HepG2 (cell line): Measurements from ENCODE around the gene SPRYD3. TPM values are rescaled to one million over a fixed set of nuclear protein-coding genes. Genes with fewer than 3 reads are reported as not detected.

Experiments
- ATAC-seq: fragments of 200-7000 bp; cut with Tn5 transposase; 3 replicates; pipeline ENCODE4 v1.9.1; 2020; ENCODE audit warnings: mild to moderate bottlenecking, moderate library complexity
- BruUV-seq: library from RNA; stranded (reverse); fragments of 400-500 nt; replicated peaks from 2 replicates; lab custom pipeline; 2021; lab: Mats Ljungman, UMichigan
- CTCF ChIA-PET: fragments of 300-600 bp; formaldehyde crosslinking; extraction: SDS; loops from one replicate; lab custom pipeline; 2021; ENCODE audit warnings: low total read pairs, inconsistent platforms, low intra/inter-chr PET ratio; lab: Yijun Ruan, JAX
- POLR2A ChIA-PET: fragments of 350-600 bp; sonication (Branson Sonifier 250); formaldehyde crosslinking; loops from one replicate; lab custom pipeline; 2020; ENCODE audit warnings: antibody characterized with exemption, inconsistent platforms; lab: Yijun Ruan, JAX
- DNase-seq: peaks from one replicate; pipeline ENCODE4 v3.0.0-alpha.2; 2015; ENCODE audit warnings: low spot score
- FAIRE-seq: peaks from 3 replicates; lab custom pipeline; 2011; peaks lifted over from hg19 to GRCh38; lab: Jason Lieb, UNC
- H2AFZ ChIP-seq: one replicate; pipeline ENCODE4 v1.6.1; 2011; ENCODE audit warnings: low read length, inconsistent platforms
- H3K27ac ChIP-seq: fragments of 300-600 bp; 3 replicates; pipeline ENCODE4 v1.8.0; 2011; ENCODE audit warnings: mixed run types, mild to moderate bottlenecking, mixed read lengths, low read length, inconsistent platforms; ENCODE audit not compliant: insufficient read depth; ENCODE audit errors: extremely low read length
- H3K27me3 ChIP-seq, 2 experiments: fragments of 200-600 bp in 1 of 2; 2 replicates in 1 of 2; 3 replicates in 1 of 2; pipeline versions ENCODE4 v1.6.0 to v1.8.0; 2011; ENCODE audit warnings: low read length in 2 of 2, mild to moderate bottlenecking in 2 of 2, moderate library complexity in 2 of 2, inconsistent platforms in 1 of 2; ENCODE audit not compliant: insufficient read depth in 2 of 2, control insufficient read depth in 1 of 2
- H3K36me3 ChIP-seq, 2 experiments: fragments of 200-600 bp in 1 of 2; replicated peaks in 1 of 2; 2 replicates in 1 of 2; 3 replicates in 1 of 2; pipeline versions ENCODE4 v1.5.1 to v1.8.0; 2011; ENCODE audit warnings: low read length in 2 of 2, inconsistent platforms in 1 of 2; ENCODE audit not compliant: insufficient read depth in 2 of 2, control insufficient read depth in 1 of 2
- H3K4me1 ChIP-seq: 2 replicates; pipeline ENCODE4 v1.5.1; 2012; ENCODE audit warnings: low read length, inconsistent platforms; ENCODE audit not compliant: insufficient read depth
- H3K4me2 ChIP-seq: 2 replicates; pipeline ENCODE4 v1.6.0; 2011; ENCODE audit warnings: low read depth, low read length, inconsistent platforms
- H3K4me3 ChIP-seq, 3 experiments: fragments of 200-600 bp in 1 of 3; sonication (generic), shearing (Covaris generic) in 1 of 3; replicated peaks in 1 of 3; 2 replicates each; pipeline ENCODE4 v1.5.1; 2011 to 2016; ENCODE audit warnings: low read length in 3 of 3, inconsistent platforms in 2 of 3, low read depth in 2 of 3, mild to moderate bottlenecking in 2 of 3, control low read depth in 1 of 3, mixed read lengths in 1 of 3; ENCODE audit not compliant: insufficient read depth in 1 of 3
- H3K79me2 ChIP-seq: one replicate; pipeline ENCODE4 v1.6.1; 2011; ENCODE audit warnings: low read length, inconsistent platforms; ENCODE audit not compliant: insufficient read depth
- H3K9ac ChIP-seq: 2 replicates; pipeline ENCODE4 v1.6.0; 2011; ENCODE audit warnings: mild to moderate bottlenecking, low read depth, low read length, inconsistent platforms; ENCODE audit not compliant: insufficient read depth
- H3K9me3 ChIP-seq: 2 replicates; pipeline ENCODE4 v1.5.1; 2012; ENCODE audit warnings: mild to moderate bottlenecking, low read length
- H4K20me1 ChIP-seq: 2 replicates; pipeline ENCODE4 v1.6.0; 2011; ENCODE audit warnings: inconsistent platforms, mild to moderate bottlenecking, low read length, moderate library complexity; ENCODE audit not compliant: insufficient read depth
- GFI1 ChIP-seq: sonication (generic); formaldehyde crosslinking; IDR thresholded peaks from 2 replicates; pipeline ENCODE4 v1.5.0; 2020; ENCODE audit warnings: missing genetic modification reagents, mild to moderate bottlenecking, borderline replicate concordance
- MXI1 ChIP-seq: IDR thresholded peaks from 3 replicates; pipeline ENCODE4 v1.6.1; 2012; ENCODE audit warnings: low read depth, low read length, inconsistent platforms, borderline replicate concordance
- NONO ChIP-seq, 2 experiments: fragments of 450-650 bp in 1 of 2; sonication (generic) in 1 of 2; formaldehyde crosslinking in 1 of 2; IDR thresholded peaks in 1 of 2; conservative IDR thresholded peaks in 1 of 2; 2 replicates each; pipeline versions ENCODE4 v1.6.1 to v1.8.0; 2017 to 2022; ENCODE audit warnings: mild to moderate bottlenecking in 1 of 2, missing genetic modification reagents in 1 of 2, moderate library complexity in 1 of 2
- PHF21A ChIP-seq: sonication (generic); formaldehyde crosslinking; IDR thresholded peaks from 2 replicates; pipeline ENCODE4 v1.5.0; 2020; ENCODE audit warnings: mild to moderate bottlenecking, missing genetic modification reagents
- SMAD1 ChIP-seq: sonication (generic); formaldehyde crosslinking; IDR thresholded peaks from 2 replicates; pipeline ENCODE4 v1.4.0; 2020; ENCODE audit warnings: missing genetic modification reagents, low read depth, mild to moderate bottlenecking, borderline replicate concordance
- WGBS: methylation state at CpG from one replicate; pipeline ENCODE4 v1.1.6; 2017; ENCODE audit warnings: low lambda C conversion rate; 5-methylcytosine and 5-hydroxymethylcytosine counted together
- in situ Hi-C: cut with HindIII; loops from 2 replicates; pipeline ENCODE4 v1.10.0; 2017; ENCODE audit warnings: low pct_unique_long_range_greater_than_20kb; ENCODE audit not compliant: extremely low pct_ligation_motif_present
- intact Hi-C: fragments of 100-400 bp; cut with micrococcal nuclease; formaldehyde crosslinking; loops from one replicate; pipeline ENCODE4 v1.10.0; 2022; ENCODE audit not compliant: unreplicated experiment
- polyA plus RNA-seq, 8 experiments: library from polyadenylated mRNA; depleted of rRNA in 3 of 8; stranded (reverse) in 7 of 8; unstranded in 1 of 8; fragments of >200 nt; fragmentation: Illumina TruSeq in 4 of 8; extraction: Trizol in 4 of 8; gene quantifications; 2 replicates each; pipeline versions ENCODE4 v1.2.1 to v1.2.3, GENCODE V29; 2011 to 2016; ENCODE audit warnings: low read depth in 4 of 8, missing spikeins in 1 of 8, mixed read lengths in 1 of 8; ENCODE audit not compliant: insufficient read depth in 1 of 8
- total RNA-seq, 5 experiments: library from RNA; depleted of rRNA; stranded (reverse); fragments of >200 nt; fragmentation: Illumina TruSeq; extraction: Trizol; gene quantifications; 2 replicates each; pipeline ENCODE4 v1.2.3, GENCODE V29; 2016; ENCODE audit warnings: low read depth in 1 of 5
- TF ChIP-seq, protein P1 (sequence below): sonication (generic); formaldehyde crosslinking; IDR thresholded peaks from 2 replicates; pipeline ENCODE4 v1.5.1; 2020; ENCODE audit warnings: missing genetic modification reagents, mild to moderate bottlenecking, borderline replicate concordance
- TF ChIP-seq, protein P2 (sequence below): sonication (generic); formaldehyde crosslinking; IDR thresholded peaks from 2 replicates; pipeline ENCODE4 v1.8.1; 2022; ENCODE audit warnings: low read depth, mild to moderate bottlenecking, missing genetic modification reagents
- TF ChIP-seq, protein P3 (sequence below): sonication (generic); formaldehyde crosslinking; conservative IDR thresholded peaks from 2 replicates; pipeline ENCODE4 v1.4.0; 2020; ENCODE audit warnings: mild to moderate bottlenecking, missing genetic modification reagents, moderate library complexity

SPRYD3 gene
- total and polyA plus RNA-seq, 2 of the 13 experiments (the other 11 are each of a cell fraction or from before 2014, with no cell fraction given): 9.0 to 9.2 TPM

DNA sequence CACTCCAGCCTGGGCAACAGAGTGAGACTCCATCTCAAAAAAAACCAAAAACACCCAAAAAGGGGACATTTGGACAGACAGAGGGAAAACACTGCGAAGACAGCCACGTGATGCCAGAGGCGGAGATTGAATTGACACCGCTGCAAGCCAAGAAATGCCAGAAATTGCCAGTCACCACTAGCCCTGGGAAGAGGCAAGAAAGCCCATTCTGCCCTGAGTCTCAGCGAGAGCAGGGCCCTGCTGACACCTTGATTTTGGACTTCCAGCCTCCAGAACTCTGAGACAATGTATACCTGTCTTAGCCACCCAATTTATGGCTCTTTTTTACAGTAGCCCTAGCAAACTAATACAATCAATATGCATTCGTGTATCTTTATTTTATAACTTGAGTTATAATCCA, 10.9 kb upstream of the SPRYD3 start:
- ChIA-PET CTCF (no interaction called here), POLR2A (interaction anchor here (2.5 kb wide), 1 partner anchor 11 kb away, joined by 11 read pairs; the partner anchor contains the start of gene SPRYD3)
- no peaks in the 10 kb centered on the region for H3K9me3 ChIP-seq
- TF ChIP-seq, protein P1, sequence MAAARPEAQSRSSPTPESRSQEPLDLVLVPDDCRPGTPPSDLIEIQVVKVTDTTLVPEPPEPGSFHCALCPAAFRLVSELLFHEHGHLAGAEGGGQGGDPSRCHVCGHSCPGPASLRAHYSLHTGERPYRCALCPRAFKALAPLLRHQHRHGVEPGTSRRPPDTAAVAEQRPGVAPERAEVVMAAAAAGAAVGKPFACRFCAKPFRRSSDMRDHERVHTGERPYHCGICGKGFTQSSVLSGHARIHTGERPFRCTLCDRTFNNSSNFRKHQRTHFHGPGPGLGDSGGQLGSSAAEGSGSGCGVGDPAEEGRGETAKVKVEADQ: no peak
- DNase-seq: no peak
- no peaks in the 10 kb centered on the region for H4K20me1 ChIP-seq
- BruUV-seq: no TSS peak
- H3K36me3 ChIP-seq: no peaks in the 10 kb centered on the region
- peaks cover 0 to 12% of the 10 kb centered on the region in 2 experiments; a peak in 2 of 5 replicates for H3K27me3 ChIP-seq
- no peak overlapping the region for H3K4me2 ChIP-seq
- no peak overlapping the region for H3K27ac ChIP-seq
- intact Hi-C loops (no loop called here), in situ Hi-C loops (no loop called here)
- peaks cover 18% of the 10 kb centered on the region for H3K4me1 ChIP-seq
- no peak for FAIRE-seq
- H3K79me2 ChIP-seq: no peaks in the 10 kb centered on the region
- WGBS: 59% methylated on average over 6 of the region's 6 CpGs
- no peak overlapping the region for H2AFZ ChIP-seq
- ATAC-seq: no peak
- H3K9ac ChIP-seq: no peak overlapping the region
- no peak overlapping the region for H3K4me3 ChIP-seq

DNA sequence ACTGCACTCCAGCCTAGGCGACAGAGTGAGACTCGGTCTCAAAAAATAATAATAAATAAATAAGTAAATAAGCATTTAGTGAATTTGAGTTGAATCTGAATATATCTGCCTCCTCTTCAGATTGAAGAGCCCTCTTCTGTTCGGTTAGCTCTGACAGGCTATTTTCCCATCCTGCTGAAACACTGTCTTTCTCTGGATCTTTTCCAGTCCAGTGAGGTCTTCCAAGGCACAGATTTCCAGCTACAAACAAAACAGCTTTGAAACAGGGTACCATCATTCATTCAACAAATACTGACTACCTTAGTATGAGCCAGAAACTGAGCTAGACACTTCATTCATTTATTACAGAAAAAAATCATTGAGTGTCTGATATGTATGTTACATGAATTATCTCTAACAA, 7.2 kb upstream of the SPRYD3 start:
- Histone ChIP-seq H3K79me2 (no peaks in the 10 kb centered on the region), H3K4me1 (no peaks in the 10 kb centered on the region), H3K9ac (no peak overlapping the region), H3K4me3 (no peak overlapping the region), H3K36me3 (no peaks in the 10 kb centered on the region), H3K27me3 (peaks cover 0 to under 1% of the 10 kb centered on the region in 2 experiments; a peak in 1 of 5 replicates), H4K20me1 (no peaks in the 10 kb centered on the region), H3K27ac (no peak overlapping the region), H3K4me2 (no peak overlapping the region), H3K9me3 (no peaks in the 10 kb centered on the region), H2AFZ (no peak overlapping the region)
- 84% methylated on average over 3 of the region's 3 CpGs for WGBS
- POLR2A ChIA-PET: no interaction called here
- intact Hi-C loops (no loop called here), in situ Hi-C loops (no loop called here)
- FAIRE-seq (no peak), ATAC-seq (no peak), DNase-seq (no peak)
- no TSS peak for BruUV-seq
- CTCF ChIA-PET: no interaction called here
- TF ChIP-seq GFI1 (CRISPR knock-in tag) (no peak), MXI1 (no peak), NONO (IDR thresholded peaks at IDR 0.05) (no peak), NONO (CRISPR knock-in tag; conservative IDR thresholded peaks at IDR 0.05) (no peak), SMAD1 (CRISPR knock-in tag) (no peak), PHF21A (no peak)
- TF ChIP-seq, protein P2, sequence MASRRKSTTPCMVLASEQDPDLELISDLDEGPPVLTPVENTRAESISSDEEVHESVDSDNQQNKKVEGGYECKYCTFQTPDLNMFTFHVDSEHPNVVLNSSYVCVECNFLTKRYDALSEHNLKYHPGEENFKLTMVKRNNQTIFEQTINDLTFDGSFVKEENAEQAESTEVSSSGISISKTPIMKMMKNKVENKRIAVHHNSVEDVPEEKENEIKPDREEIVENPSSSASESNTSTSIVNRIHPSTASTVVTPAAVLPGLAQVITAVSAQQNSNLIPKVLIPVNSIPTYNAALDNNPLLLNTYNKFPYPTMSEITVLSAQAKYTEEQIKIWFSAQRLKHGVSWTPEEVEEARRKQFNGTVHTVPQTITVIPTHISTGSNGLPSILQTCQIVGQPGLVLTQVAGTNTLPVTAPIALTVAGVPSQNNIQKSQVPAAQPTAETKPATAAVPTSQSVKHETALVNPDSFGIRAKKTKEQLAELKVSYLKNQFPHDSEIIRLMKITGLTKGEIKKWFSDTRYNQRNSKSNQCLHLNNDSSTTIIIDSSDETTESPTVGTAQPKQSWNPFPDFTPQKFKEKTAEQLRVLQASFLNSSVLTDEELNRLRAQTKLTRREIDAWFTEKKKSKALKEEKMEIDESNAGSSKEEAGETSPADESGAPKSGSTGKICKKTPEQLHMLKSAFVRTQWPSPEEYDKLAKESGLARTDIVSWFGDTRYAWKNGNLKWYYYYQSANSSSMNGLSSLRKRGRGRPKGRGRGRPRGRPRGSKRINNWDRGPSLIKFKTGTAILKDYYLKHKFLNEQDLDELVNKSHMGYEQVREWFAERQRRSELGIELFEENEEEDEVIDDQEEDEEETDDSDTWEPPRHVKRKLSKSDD (CRISPR knock-in tag): no peak
- TF ChIP-seq, protein P3, sequence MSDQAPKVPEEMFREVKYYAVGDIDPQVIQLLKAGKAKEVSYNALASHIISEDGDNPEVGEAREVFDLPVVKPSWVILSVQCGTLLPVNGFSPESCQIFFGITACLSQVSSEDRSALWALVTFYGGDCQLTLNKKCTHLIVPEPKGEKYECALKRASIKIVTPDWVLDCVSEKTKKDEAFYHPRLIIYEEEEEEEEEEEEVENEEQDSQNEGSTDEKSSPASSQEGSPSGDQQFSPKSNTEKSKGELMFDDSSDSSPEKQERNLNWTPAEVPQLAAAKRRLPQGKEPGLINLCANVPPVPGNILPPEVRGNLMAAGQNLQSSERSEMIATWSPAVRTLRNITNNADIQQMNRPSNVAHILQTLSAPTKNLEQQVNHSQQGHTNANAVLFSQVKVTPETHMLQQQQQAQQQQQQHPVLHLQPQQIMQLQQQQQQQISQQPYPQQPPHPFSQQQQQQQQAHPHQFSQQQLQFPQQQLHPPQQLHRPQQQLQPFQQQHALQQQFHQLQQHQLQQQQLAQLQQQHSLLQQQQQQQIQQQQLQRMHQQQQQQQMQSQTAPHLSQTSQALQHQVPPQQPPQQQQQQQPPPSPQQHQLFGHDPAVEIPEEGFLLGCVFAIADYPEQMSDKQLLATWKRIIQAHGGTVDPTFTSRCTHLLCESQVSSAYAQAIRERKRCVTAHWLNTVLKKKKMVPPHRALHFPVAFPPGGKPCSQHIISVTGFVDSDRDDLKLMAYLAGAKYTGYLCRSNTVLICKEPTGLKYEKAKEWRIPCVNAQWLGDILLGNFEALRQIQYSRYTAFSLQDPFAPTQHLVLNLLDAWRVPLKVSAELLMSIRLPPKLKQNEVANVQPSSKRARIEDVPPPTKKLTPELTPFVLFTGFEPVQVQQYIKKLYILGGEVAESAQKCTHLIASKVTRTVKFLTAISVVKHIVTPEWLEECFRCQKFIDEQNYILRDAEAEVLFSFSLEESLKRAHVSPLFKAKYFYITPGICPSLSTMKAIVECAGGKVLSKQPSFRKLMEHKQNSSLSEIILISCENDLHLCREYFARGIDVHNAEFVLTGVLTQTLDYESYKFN (CRISPR knock-in tag): no peak
